ENCODE measurements around the gene PRR15L.
"Not testable (repeated sequence)": the region's sequence is repeated elsewhere in the genome, so short reads cannot be mapped to it uniquely, and the experiment has no call there.

PRR15L gene

GRCh38 chr17:47929218-47930000 lies 28.3 kb downstream of the PRR15L start:
- DNase-seq = no peak

- no peak for DNase-seq
Observed at GRCh38 chr17:47928415-47928814, 29.3 kb downstream of the PRR15L start.

- no peak for DNase-seq
Observed at GRCh38 chr17:47927821-47928400, 29.8 kb downstream of the PRR15L start.

GRCh38 chr17:47925678-47925988 lies 32.0 kb downstream of the PRR15L start:
- no peak for DNase-seq

GRCh38 chr17:47924785-47925677 lies 32.7 kb downstream of the PRR15L start:
- DNase-seq = no peak

- DNase-seq = not testable (repeated sequence)
Observed at GRCh38 chr17:47919889-47920288, 37.8 kb downstream of the PRR15L start.

- no peak for DNase-seq
Observed at GRCh38 chr17:47918991-47919390, 38.7 kb downstream of the PRR15L start.

GRCh38 chr17:47918006-47918405 lies 39.7 kb downstream of the PRR15L start:
- DNase-seq = no peak

- no peak for DNase-seq
Observed at GRCh38 chr17:47917581-47917980, 40.1 kb downstream of the PRR15L start.

- no peak for DNase-seq
Observed at GRCh38 chr17:47916489-47917208, 41.0 kb downstream of the PRR15L start.

- DNase-seq = no peak
Observed at GRCh38 chr17:47915776-47916398, 41.8 kb downstream of the PRR15L start.

GRCh38 chr17:47914306-47914948 lies 43.3 kb downstream of the PRR15L start:
- DNase-seq = no peak

GRCh38 chr17:47913050-47913449 lies 44.6 kb downstream of the PRR15L start:
- DNase-seq = no peak

- no peak for DNase-seq
Observed at GRCh38 chr17:47907932-47908562, 49.6 kb downstream of the PRR15L start.

GRCh38 chr17:47906443-47906842 lies 51.2 kb downstream of the PRR15L start:
- no peak for DNase-seq

GRCh38 chr17:47905221-47905733 lies 52.4 kb downstream of the PRR15L start:
- no peak for DNase-seq

GRCh38 chr17:47902039-47902744 lies 55.5 kb downstream of the PRR15L start:
- DNase-seq = no peak
